Hindlimb muscle (tissue), 1 donor: ENCODE data around the gene RBM46. TPM values are rescaled to one million over a fixed set of nuclear protein-coding genes. Genes with fewer than 3 reads are reported as not detected.
"Not testable (repeated sequence)": the region's sequence is repeated elsewhere in the genome, so short reads cannot be mapped to it uniquely, and the experiment has no call there.

ENCODE experiments used
- DNase-seq: peaks from one replicate; pipeline ENCODE4 v3.0.0-alpha.2; 2013
- polyA plus RNA-seq: library from polyadenylated mRNA; unstranded; fragments of 120-200 nt; gene quantifications from one replicate; pipeline ENCODE4 v1.2.1, GENCODE V29; 2013; ENCODE audit not compliant: insufficient read length

The RBM46 gene
- polyA plus RNA-seq, 1 donor: 0.22 TPM

DNA sequence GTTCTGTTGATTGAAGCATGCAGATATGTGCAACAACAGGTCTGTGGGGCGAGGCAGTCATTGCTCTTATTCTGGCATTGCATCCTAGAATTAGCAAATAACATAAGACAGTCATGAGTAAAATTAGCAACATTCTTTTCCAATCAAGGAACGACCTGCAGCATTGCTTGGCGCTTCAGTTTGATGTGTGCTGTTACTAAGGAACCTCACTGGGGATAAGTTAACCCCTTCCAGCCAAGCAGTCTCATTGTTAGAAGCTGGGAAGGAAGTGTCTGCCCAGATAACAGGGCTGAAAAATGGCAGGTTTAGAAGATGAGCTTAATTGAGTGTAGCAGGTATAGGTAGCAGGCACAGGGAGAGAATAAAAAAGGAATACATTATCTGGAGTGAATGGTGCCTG lies 55.4 kb downstream of the RBM46 start:
- DNase-seq: no peak

DNA sequence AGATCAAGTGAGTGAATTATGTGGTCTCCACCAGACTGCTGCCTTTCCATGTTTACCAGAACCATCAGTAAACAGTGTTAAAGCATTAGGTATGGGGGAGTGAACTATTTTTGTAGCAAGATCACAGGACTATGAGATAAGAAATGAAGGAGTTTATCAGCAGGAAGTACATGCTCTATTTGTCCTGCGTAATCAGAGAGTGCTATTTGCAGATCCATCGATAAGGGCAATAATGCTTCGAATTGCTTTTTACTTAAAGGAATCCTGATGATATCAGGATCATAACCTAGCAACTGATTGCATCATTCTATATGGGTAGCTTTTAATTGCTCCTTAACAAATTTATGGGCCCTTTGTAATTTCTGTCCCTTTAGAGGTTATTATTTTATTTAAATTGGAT lies 57.1 kb downstream of the RBM46 start:
- DNase-seq: no peak

DNA sequence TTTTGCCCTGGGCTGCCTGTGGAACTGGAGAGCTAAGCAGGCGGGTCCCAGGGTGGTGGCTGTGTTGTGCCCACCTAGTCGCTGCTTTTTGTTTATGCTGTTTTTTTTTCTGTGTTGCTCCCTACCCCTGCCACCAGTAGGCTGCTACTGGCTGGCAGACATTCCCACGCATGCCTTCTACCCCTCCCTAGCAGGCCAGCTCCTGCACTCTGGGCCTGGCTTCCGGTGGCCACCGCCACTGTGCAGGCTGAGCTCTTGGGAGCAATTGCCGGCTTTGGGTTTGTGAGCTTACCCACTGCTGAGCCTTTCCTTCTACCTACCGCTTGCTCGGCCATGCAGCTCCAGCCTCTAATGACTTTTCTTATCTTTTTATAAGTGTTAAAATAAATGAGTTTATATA lies 57.6 kb downstream of the RBM46 start:
- DNase-seq: no peak

DNA sequence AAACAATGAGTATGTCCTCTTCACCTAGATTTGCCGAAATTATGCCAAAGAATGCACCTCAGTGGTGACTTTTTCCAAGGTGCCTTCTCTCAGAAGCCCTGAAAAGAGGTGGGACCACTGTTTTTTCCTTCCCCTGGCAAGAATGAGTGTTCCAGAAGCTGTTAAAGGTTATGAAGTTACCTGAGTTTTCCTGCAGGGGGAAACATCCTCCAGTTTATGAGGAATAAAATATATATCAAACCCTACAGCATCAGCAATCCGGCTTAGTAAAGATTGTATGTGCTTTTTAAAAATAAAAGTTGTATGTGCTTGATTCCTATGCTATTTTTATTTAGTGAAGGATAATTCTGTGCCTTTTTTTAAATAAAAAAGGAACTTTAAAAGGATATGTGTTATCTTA lies 73.3 kb downstream of the RBM46 start:
- peak; percentile 15 for DNase-seq

DNA sequence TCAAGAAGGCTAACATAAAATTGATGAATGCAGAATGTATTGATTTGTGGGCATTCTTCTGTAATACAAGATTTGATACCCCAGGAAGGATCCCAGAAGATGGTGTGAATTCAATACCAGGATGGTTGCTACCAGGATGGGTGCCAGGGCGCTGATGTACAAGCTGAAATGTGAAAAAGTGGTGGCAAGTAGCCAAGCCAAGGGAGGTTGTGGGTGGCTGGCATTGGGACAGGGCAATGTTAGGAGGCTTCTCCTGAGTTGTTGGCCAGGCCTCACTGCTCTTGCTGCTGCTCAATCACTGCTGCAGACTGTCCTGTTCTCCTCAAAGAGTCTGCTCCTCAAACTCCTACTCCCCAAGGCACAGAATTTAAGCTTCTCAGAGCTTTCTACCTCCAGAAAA lies 77.1 kb downstream of the RBM46 start:
- no peak for DNase-seq

DNA sequence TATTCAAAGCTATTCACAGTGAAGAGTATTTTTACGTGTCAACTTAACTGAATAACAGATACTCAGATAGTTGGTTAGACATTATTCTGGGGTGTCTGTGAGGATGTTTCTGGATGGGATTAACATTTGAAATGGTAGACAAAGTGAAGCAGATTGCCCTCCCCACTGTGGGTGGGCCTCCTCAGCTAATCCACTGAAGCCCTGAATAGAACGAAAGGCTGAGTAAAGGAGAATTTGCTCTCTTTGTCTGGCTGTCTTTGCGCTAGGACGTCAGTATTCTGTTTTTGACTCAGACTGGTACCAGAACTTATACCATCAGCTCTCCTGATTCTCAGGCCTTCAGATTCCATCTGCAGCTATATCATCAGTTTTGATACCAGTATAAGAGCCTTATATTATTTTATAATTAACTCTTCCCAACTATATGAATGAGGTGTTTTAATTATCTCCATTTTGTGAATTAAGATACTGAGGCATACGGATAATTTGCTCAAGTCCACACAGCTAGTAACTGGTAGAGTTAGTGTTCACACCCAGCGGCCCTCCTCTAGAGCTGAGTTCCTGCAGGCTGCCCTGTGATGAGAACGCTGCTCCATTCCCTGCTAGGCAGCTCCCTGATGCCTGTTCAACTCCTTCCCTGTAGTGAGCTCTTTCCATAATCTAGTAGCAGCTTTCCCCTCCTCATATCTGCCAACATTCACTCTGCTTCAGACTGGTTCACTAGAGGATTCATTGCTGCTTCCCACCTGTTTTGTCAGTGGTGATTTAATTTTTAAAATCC lies 87.5 kb downstream of the RBM46 start:
- no peak for DNase-seq

DNA sequence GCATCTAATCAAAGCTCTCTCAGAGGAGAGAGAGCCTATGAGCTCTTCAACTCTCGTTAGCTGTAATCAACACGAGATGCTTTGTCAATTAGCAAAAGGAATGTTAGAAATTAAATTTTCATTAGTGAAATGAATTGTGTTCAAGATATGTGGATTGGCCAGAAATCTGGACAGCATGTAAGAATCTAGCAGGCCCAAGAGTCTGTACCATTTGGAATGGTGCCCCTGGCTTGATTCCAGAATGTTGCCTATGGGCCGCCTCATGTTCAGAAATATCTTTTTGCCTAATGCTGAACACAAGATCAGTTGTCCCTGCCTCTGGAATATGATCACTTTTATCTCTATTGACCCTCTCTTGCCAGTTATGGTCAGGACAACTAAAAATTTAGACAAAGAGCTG lies 88.2 kb downstream of the RBM46 start:
- DNase-seq: no peak

DNA sequence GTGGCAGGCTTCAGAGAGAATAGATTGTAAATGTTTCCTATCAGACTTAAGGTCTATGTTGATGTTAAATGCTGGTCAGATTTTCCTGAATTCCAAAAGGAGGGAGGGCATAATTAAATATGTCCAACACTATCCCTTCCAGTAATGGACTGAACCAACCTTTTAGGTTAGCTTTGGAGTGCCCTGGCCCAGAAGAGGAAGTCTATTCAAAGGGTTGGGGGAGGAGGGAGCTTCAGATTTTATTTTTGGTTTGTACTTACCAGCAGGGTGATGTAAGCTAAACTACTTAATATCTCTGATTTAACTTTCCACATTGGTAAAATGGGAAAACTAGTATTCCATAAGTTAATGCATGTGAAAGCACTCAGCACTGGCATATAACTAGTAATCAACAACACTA lies 91.1 kb downstream of the RBM46 start:
- DNase-seq: no peak

DNA sequence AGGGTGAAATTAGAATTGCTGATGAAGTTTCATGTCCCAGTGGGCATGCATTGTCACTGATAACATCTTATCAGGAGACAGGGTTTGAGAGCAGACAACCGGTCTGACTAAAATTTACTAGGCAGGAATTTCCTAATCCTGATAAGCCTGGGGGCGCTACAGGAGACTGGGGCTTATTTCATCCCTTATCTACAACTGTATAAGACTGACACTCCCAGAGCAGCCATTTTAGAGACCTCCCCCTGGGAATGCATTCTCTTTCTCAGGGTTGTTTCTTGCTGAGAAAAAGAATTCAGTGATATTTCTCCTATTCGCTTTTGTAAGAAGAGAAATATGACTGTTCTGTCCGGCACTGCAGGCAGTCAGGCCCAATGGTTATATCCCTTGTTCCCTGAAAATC lies 93.0 kb downstream of the RBM46 start:
- not testable (repeated sequence) for DNase-seq

DNA sequence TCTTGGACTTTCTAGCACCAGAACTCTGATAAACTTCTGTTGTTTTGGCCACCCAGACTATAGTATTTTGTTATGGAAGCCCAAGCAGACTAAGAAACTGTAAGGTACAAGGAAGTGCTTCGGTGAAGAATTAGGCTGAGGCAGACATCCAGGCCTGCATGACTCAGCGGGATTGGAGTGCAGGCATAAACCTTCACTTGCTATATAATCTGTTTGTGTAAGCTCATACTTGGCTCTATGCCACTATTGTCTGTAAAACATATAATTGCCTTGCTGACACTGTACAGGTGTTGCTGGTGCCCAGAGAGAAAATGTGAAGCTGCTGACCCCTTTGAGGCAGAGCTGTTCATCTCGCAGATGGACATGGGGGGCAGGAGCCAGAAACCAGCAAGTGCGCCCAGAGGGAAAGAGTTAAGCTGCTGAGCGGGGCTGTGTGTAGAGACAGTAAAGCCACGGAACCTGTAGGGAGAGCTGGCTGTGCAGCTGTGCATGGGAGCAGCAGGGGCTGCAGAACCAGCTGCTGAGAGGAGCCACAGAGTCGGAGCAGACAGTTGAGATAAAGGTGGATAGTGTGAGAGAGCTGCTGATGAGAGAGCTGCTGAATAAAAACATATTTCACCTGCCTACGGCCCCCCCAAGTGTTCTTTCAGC lies 96.2 kb downstream of the RBM46 start:
- peak; percentile 15 for DNase-seq

Other genes starting within 250 kb of the RBM46 start
- gene PLRG1, start 230.9 kb upstream of the RBM46 start, polyA plus RNA-seq: 55.3 TPM
- not detected for gene FGB, start 218.3 kb upstream of the RBM46 start, polyA plus RNA-seq
- gene FGA, start 190.5 kb upstream of the RBM46 start, polyA plus RNA-seq: not detected
- not detected for gene FGG, start 168.6 kb upstream of the RBM46 start, polyA plus RNA-seq
- gene LRAT, start 37.3 kb upstream of the RBM46 start, polyA plus RNA-seq: 0.53 TPM